WTC11 (cell line): ENCODE measurements around the gene PDE1A. TPM values are rescaled to one million over a fixed set of nuclear protein-coding genes. Genes with fewer than 3 reads are reported as not detected.

ENCODE experiments used
- ATAC-seq: fragments of 200-7000 bp; cut with Tn5 transposase; 2 replicates; pipeline ENCODE4 v1.10.0; 2021; ENCODE audit warnings: mild to moderate bottlenecking, moderate library complexity
- CTCF ChIA-PET: fragments of 300-600 bp; sonication (Branson Sonifier 250); formaldehyde crosslinking; loops from one replicate; lab custom pipeline; 2021; ENCODE audit warnings: antibody characterized with exemption; lab: Charles Lee
- POLR2A ChIA-PET: fragments of 350-600 bp; sonication (Branson Sonifier 250); formaldehyde crosslinking; loops from one replicate; lab custom pipeline; 2021; ENCODE audit warnings: antibody characterized with exemption; lab: Charles Lee
- DNase-seq: peaks from one replicate; pipeline ENCODE4 v3.0.0; 2021; ENCODE audit warnings: low spot score
- H3K27ac Mint-ChIP-seq: 2 replicates; pipeline ENCODE4 v1.8.0; 2021; ENCODE audit warnings: mixed read lengths
- H3K27me3 Mint-ChIP-seq: 2 replicates; pipeline ENCODE4 v1.8.0; 2021; ENCODE audit warnings: low read depth, mild to moderate bottlenecking, moderate library complexity, mixed read lengths
- H3K36me3 Mint-ChIP-seq: 2 replicates; pipeline ENCODE4 v1.8.0; 2021; ENCODE audit warnings: mixed read lengths
- H3K4me1 Mint-ChIP-seq: 2 replicates; pipeline ENCODE4 v1.8.0; 2022; ENCODE audit warnings: mixed read lengths
- H3K4me3 Mint-ChIP-seq: 2 replicates; pipeline ENCODE4 v1.8.0; 2021; ENCODE audit warnings: mild to moderate bottlenecking, moderate library complexity, mixed read lengths
- H3K9me3 Mint-ChIP-seq: 2 replicates; pipeline ENCODE4 v1.8.0; 2021; ENCODE audit warnings: mixed read lengths
- EMX1 ChIP-seq: fragments of 250-450 bp; sonication (Bioruptor Pico); IDR thresholded peaks from 2 replicates; pipeline ENCODE4 v1.8.0; 2021; ENCODE audit warnings: mild to moderate bottlenecking
- ETV6 ChIP-seq: sonication (generic); formaldehyde crosslinking; IDR thresholded peaks from 2 replicates; pipeline ENCODE4 v1.8.1; 2022; ENCODE audit warnings: mild to moderate bottlenecking, missing genetic modification reagents
- NFYB ChIP-seq: sonication (generic); formaldehyde crosslinking; conservative IDR thresholded peaks from 2 replicates; pipeline ENCODE4 v1.8.0; 2022; ENCODE audit warnings: low read depth, missing genetic modification reagents
- OVOL2 ChIP-seq: fragments of 250-450 bp; sonication (Bioruptor Pico); IDR thresholded peaks from 2 replicates; pipeline ENCODE4 v1.9.0; 2021; ENCODE audit warnings: mild to moderate bottlenecking, borderline replicate concordance
- RORB ChIP-seq: fragments of 250-450 bp; sonication (Bioruptor Pico); IDR thresholded peaks from 2 replicates; pipeline ENCODE4 v1.9.0; 2021; ENCODE audit warnings: mild to moderate bottlenecking
- SOX15 ChIP-seq: fragments of 250-450 bp; sonication (Bioruptor Pico); IDR thresholded peaks from 2 replicates; pipeline ENCODE4 v1.9.0; 2021; ENCODE audit warnings: mild to moderate bottlenecking
- TEAD1 ChIP-seq: sonication (generic); formaldehyde crosslinking; IDR thresholded peaks from 2 replicates; pipeline ENCODE4 v1.8.0; 2022; ENCODE audit warnings: mild to moderate bottlenecking, missing genetic modification reagents
- ZNF263 ChIP-seq: sonication (generic); formaldehyde crosslinking; IDR thresholded peaks from 2 replicates; pipeline ENCODE4 v1.8.1; 2022; ENCODE audit warnings: low read depth, mild to moderate bottlenecking, moderate library complexity, missing genetic modification reagents
- ZNF317 ChIP-seq: sonication (generic); formaldehyde crosslinking; IDR thresholded peaks from 2 replicates; pipeline ENCODE4 v1.8.1; 2023; ENCODE audit warnings: low read depth, mild to moderate bottlenecking, moderate library complexity, missing genetic modification reagents, borderline replicate concordance
- ZNF416 ChIP-seq: fragments of 250-450 bp; sonication (Bioruptor Pico); IDR thresholded peaks from 2 replicates; pipeline ENCODE4 v1.9.0; 2021; ENCODE audit warnings: mild to moderate bottlenecking, inconsistent platforms
- ZNF423 ChIP-seq: fragments of 250-450 bp; sonication (Bioruptor Pico); IDR thresholded peaks from 2 replicates; pipeline ENCODE4 v2.1.2; 2022; ENCODE audit warnings: mild to moderate bottlenecking, moderate library complexity
- ZNF671 ChIP-seq: fragments of 250-450 bp; sonication (Bioruptor Pico); IDR thresholded peaks from 2 replicates; pipeline ENCODE4 v1.8.0; 2021; ENCODE audit warnings: mild to moderate bottlenecking
- total RNA-seq: library from RNA; stranded (reverse); gene quantifications from 3 replicates; pipeline ENCODE4 v1.2.3, GENCODE V29; 2021
- TF ChIP-seq, protein P1 (sequence below): sonication (generic); formaldehyde crosslinking; IDR thresholded peaks from 2 replicates; pipeline ENCODE4 v1.8.0; 2022; ENCODE audit warnings: missing genetic modification reagents
- TF ChIP-seq, protein P2 (sequence below): fragments of 250-450 bp; sonication (Bioruptor Pico); IDR thresholded peaks from 2 replicates; pipeline ENCODE4 v2.1.2; 2022; ENCODE audit warnings: mild to moderate bottlenecking, moderate library complexity
- TF ChIP-seq, protein P3 (sequence below): fragments of 200-600 bp; IDR thresholded peaks from 2 replicates; pipeline ENCODE4 v1.8.0; 2022; ENCODE audit warnings: antibody characterized with exemption
- TF ChIP-seq, protein P4 (sequence below): fragments of 250-450 bp; sonication (Bioruptor Pico); IDR thresholded peaks from 2 replicates; pipeline ENCODE4 v1.9.0; 2021; ENCODE audit warnings: mild to moderate bottlenecking
- TF ChIP-seq, protein P5 (sequence below): sonication (generic); formaldehyde crosslinking; IDR thresholded peaks from 2 replicates; pipeline ENCODE4 v1.8.1; 2022; ENCODE audit warnings: mild to moderate bottlenecking, moderate library complexity, missing genetic modification reagents

Gene PDE1A
- total RNA-seq, 1 experiment from 2014 or later = not detected

DNA sequence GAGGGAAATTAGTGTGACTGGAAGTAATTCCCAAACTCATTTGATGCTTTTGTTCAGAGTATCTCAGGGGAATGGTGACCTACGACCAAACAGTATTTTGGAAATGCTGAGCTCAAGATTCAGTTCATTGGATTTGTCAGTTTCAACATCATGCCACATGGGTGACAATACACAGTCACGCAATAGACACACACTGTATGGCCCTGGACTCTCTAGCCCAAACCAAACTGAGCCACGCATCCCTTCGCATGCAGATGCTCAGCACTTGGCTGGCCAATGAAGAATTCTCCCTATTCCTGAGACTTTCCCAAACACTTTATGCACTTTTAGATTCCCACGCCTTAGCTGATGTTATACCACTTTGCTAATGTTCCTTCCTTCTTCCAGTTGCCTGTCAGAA lies 10.0 kb downstream of the PDE1A start (continued):
- TF ChIP-seq, protein P1, sequence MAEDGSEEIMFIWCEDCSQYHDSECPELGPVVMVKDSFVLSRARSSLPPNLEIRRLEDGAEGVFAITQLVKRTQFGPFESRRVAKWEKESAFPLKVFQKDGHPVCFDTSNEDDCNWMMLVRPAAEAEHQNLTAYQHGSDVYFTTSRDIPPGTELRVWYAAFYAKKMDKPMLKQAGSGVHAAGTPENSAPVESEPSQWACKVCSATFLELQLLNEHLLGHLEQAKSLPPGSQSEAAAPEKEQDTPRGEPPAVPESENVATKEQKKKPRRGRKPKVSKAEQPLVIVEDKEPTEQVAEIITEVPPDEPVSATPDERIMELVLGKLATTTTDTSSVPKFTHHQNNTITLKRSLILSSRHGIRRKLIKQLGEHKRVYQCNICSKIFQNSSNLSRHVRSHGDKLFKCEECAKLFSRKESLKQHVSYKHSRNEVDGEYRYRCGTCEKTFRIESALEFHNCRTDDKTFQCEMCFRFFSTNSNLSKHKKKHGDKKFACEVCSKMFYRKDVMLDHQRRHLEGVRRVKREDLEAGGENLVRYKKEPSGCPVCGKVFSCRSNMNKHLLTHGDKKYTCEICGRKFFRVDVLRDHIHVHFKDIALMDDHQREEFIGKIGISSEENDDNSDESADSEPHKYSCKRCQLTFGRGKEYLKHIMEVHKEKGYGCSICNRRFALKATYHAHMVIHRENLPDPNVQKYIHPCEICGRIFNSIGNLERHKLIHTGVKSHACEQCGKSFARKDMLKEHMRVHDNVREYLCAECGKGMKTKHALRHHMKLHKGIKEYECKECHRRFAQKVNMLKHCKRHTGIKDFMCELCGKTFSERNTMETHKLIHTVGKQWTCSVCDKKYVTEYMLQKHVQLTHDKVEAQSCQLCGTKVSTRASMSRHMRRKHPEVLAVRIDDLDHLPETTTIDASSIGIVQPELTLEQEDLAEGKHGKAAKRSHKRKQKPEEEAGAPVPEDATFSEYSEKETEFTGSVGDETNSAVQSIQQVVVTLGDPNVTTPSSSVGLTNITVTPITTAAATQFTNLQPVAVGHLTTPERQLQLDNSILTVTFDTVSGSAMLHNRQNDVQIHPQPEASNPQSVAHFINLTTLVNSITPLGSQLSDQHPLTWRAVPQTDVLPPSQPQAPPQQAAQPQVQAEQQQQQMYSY = no peak

DNA sequence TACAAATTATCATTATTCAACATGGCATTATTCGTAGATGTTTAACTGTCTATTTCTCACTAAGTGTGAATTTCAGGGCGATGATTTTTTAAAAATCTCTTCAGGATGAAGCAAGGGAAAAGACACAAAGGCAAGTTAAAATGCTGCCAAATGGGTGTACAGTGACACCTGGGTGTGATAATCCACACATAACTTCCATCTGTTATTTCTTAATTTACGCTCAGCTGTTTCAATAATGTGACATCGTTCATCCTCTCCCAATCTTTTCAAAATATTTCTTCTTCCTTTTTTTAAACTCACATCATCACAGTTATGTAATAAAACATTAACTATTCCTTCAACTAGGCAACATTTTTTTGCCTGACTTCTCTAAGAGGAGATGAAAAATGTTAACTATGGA lies 10.6 kb downstream of the PDE1A start:
- H3K4me3 Mint-ChIP-seq = no peak overlapping the region
- ATAC-seq (no peak), DNase-seq (no peak)
- POLR2A ChIA-PET = no interaction called here
- H3K4me1 Mint-ChIP-seq = peaks cover 11% of the 10 kb centered on the region
- CTCF ChIA-PET = no interaction called here
- H3K27ac Mint-ChIP-seq = no peak overlapping the region; the same call in 1 of the 2 replicates
- no peaks in the 10 kb centered on the region for H3K27me3 Mint-ChIP-seq
- TF ChIP-seq, protein P2, sequence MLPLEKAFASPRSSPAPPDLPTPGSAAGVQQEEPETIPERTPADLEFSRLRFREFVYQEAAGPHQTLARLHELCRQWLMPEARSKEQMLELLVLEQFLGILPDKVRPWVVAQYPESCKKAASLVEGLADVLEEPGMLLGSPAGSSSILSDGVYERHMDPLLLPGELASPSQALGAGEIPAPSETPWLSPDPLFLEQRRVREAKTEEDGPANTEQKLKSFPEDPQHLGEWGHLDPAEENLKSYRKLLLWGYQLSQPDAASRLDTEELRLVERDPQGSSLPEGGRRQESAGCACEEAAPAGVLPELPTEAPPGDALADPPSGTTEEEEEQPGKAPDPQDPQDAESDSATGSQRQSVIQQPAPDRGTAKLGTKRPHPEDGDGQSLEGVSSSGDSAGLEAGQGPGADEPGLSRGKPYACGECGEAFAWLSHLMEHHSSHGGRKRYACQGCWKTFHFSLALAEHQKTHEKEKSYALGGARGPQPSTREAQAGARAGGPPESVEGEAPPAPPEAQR (CRISPR knock-in tag) = no peak
- TF ChIP-seq, protein P3, sequence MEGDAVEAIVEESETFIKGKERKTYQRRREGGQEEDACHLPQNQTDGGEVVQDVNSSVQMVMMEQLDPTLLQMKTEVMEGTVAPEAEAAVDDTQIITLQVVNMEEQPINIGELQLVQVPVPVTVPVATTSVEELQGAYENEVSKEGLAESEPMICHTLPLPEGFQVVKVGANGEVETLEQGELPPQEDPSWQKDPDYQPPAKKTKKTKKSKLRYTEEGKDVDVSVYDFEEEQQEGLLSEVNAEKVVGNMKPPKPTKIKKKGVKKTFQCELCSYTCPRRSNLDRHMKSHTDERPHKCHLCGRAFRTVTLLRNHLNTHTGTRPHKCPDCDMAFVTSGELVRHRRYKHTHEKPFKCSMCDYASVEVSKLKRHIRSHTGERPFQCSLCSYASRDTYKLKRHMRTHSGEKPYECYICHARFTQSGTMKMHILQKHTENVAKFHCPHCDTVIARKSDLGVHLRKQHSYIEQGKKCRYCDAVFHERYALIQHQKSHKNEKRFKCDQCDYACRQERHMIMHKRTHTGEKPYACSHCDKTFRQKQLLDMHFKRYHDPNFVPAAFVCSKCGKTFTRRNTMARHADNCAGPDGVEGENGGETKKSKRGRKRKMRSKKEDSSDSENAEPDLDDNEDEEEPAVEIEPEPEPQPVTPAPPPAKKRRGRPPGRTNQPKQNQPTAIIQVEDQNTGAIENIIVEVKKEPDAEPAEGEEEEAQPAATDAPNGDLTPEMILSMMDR = no peak
- TF ChIP-seq, protein P4, sequence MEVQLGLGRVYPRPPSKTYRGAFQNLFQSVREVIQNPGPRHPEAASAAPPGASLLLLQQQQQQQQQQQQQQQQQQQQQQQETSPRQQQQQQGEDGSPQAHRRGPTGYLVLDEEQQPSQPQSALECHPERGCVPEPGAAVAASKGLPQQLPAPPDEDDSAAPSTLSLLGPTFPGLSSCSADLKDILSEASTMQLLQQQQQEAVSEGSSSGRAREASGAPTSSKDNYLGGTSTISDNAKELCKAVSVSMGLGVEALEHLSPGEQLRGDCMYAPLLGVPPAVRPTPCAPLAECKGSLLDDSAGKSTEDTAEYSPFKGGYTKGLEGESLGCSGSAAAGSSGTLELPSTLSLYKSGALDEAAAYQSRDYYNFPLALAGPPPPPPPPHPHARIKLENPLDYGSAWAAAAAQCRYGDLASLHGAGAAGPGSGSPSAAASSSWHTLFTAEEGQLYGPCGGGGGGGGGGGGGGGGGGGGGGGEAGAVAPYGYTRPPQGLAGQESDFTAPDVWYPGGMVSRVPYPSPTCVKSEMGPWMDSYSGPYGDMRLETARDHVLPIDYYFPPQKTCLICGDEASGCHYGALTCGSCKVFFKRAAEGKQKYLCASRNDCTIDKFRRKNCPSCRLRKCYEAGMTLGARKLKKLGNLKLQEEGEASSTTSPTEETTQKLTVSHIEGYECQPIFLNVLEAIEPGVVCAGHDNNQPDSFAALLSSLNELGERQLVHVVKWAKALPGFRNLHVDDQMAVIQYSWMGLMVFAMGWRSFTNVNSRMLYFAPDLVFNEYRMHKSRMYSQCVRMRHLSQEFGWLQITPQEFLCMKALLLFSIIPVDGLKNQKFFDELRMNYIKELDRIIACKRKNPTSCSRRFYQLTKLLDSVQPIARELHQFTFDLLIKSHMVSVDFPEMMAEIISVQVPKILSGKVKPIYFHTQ (CRISPR knock-in tag) = no peak
- no peak for TF ChIP-seq ZNF671
- no peak for TF ChIP-seq RORB (CRISPR knock-in tag)
- TF ChIP-seq, all 79 proteins: peak for 0
- H3K36me3 Mint-ChIP-seq = no peaks in the 10 kb centered on the region
- H3K9me3 Mint-ChIP-seq = no peaks in the 10 kb centered on the region

DNA sequence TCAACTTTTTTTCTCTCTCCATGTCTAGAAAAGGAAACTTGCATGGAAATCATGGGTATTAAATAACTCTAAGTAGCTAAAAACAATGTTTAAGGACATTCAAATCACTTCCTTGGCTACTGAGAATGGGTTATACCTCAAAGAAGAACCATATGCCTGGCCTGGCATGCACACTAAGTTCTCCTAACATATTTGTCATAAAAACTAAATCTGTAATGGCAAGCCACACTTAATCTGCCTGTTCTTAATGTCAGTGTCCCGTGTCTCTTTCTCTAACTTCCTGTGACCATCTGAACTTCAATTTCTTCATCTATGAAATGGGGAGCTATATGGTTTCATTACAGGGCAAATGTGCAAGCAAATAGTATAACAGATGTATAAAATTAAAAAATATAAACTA lies 11.1 kb downstream of the PDE1A start:
- DNase-seq = no peak
- CTCF ChIA-PET = no interaction called here
- TF ChIP-seq ZNF416 (CRISPR knock-in tag) = no peak
- TF ChIP-seq ZNF263 (CRISPR knock-in tag) = no peak
- TF ChIP-seq, protein P5, sequence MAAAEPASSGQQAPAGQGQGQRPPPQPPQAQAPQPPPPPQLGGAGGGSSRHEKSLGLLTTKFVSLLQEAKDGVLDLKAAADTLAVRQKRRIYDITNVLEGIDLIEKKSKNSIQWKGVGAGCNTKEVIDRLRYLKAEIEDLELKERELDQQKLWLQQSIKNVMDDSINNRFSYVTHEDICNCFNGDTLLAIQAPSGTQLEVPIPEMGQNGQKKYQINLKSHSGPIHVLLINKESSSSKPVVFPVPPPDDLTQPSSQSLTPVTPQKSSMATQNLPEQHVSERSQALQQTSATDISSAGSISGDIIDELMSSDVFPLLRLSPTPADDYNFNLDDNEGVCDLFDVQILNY = no peak
- no peak for TF ChIP-seq OVOL2 (CRISPR knock-in tag)
- TF ChIP-seq, all 79 proteins: peak for 0
- H3K4me1 Mint-ChIP-seq = peaks cover 11% of the 10 kb centered on the region
- H3K27me3 Mint-ChIP-seq = no peaks in the 10 kb centered on the region
- no peak for ATAC-seq
- no peaks in the 10 kb centered on the region for H3K9me3 Mint-ChIP-seq
- H3K27ac Mint-ChIP-seq = no peak overlapping the region
- no peak overlapping the region for H3K4me3 Mint-ChIP-seq
- H3K36me3 Mint-ChIP-seq = no peaks in the 10 kb centered on the region
- POLR2A ChIA-PET = no interaction called here

DNA sequence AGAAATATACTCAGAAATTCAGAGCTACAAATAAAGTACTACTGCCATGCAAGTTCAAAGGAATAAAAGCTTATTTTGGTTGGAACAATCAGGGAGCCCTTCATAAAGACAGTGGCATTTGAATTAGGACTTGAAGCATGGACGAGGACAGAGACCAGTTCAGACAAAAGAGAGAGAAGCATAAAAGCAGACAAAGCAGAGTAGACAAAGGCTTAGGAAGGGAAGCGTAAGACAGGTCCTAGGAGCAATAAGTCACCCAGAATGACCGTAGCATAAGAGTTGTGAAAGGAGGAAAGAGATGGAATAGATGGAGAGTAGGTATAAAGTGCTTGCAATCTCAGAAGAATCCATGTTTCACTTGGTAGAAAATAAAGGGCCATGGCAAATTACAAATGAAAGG lies 14.0 kb downstream of the PDE1A start:
- no peak for ATAC-seq
- H3K27ac Mint-ChIP-seq = no peak overlapping the region
- H3K4me1 Mint-ChIP-seq = peaks cover 7% of the 10 kb centered on the region
- TF ChIP-seq ZNF423 (CRISPR knock-in tag) (no peak), ZNF317 (CRISPR knock-in tag) (no peak), EMX1 (CRISPR knock-in tag) (no peak), ZNF416 (CRISPR knock-in tag) (no peak), TEAD1 (CRISPR knock-in tag) (no peak), SOX15 (CRISPR knock-in tag) (no peak), ETV6 (no peak), NFYB (no peak)
- TF ChIP-seq, protein P1 = no peak

More for the DNA sequence above, 14.0 kb downstream of the PDE1A start:
- Mint-ChIP-seq H3K27me3 (no peaks in the 10 kb centered on the region), H3K9me3 (no peaks in the 10 kb centered on the region), H3K4me3 (no peak overlapping the region), H3K36me3 (no peaks in the 10 kb centered on the region)
- CTCF ChIA-PET = no interaction called here
- DNase-seq = no peak
- POLR2A ChIA-PET = no interaction called here
